Measurements from ENCODE around the gene TMEM106B.

The TMEM106B gene

DNA sequence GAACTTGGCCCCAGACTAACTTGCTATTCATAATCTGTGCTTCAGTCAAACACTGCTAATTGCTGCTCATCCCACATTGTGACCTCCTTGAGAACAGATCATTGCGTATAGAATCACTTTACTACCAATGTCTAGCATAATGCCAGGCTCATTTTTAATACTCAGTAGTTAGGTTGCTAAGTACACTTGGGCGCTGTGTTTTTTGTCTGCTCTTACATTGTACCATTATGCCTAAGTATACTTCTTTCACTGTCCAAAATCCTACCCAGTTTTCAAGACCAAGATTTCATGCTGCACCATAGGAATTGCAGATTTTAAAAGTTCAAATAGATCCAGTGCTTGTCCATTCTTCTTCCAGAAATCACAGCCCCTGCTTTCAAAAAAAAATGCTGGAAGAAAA, 32.8 kb upstream of the TMEM106B start:
- TF ChIP-seq SUZ12 (IDR thresholded peaks at IDR 0.05), result no peak
- TF ChIP-seq FOXK2 (IDR thresholded peaks at IDR 0.05), result no peak
- no peak for TF ChIP-seq SP1 (IDR thresholded peaks at IDR 0.05)
- no peak for TF ChIP-seq ELF4 (IDR thresholded peaks at IDR 0.05)
- TF ChIP-seq FOXM1 (IDR thresholded peaks at IDR 0.05; ENCODE audit: borderline replicate concordance), result no peak
- no peak for TF ChIP-seq FOXA1 (IDR thresholded peaks at IDR 0.05)
- TF ChIP-seq CTBP1 (IDR thresholded peaks at IDR 0.05; ENCODE audit: borderline replicate concordance), result no peak
- TF ChIP-seq BHLHE40 (IDR thresholded peaks at IDR 0.05; ENCODE audit: borderline replicate concordance), result no peak
- TF ChIP-seq TARDBP (IDR thresholded peaks at IDR 0.05), result no peak
- TF ChIP-seq ZNF384 (IDR thresholded peaks at IDR 0.05), result no peak
- no peak for TF ChIP-seq NFRKB (IDR thresholded peaks at IDR 0.05)
- TF ChIP-seq L3MBTL2 (conservative IDR thresholded peaks at IDR 0.05), result no peak
- no peak for TF ChIP-seq ARNT (IDR thresholded peaks at IDR 0.05)
- TF ChIP-seq, protein P1, sequence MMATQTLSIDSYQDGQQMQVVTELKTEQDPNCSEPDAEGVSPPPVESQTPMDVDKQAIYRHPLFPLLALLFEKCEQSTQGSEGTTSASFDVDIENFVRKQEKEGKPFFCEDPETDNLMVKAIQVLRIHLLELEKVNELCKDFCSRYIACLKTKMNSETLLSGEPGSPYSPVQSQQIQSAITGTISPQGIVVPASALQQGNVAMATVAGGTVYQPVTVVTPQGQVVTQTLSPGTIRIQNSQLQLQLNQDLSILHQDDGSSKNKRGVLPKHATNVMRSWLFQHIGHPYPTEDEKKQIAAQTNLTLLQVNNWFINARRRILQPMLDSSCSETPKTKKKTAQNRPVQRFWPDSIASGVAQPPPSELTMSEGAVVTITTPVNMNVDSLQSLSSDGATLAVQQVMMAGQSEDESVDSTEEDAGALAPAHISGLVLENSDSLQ (IDR thresholded peaks at IDR 0.05), result no peak
- TF ChIP-seq HDGF (IDR thresholded peaks at IDR 0.05; ENCODE audit: borderline replicate concordance), result no peak
- TF ChIP-seq LEF1 (IDR thresholded peaks at IDR 0.05; ENCODE audit: borderline replicate concordance), result no peak
- no peak for DNase-seq (ENCODE audit: extremely low spot score)
- CTCF ChIA-PET, result no interaction called here
- POLR2A ChIA-PET, result no interaction called here

DNA sequence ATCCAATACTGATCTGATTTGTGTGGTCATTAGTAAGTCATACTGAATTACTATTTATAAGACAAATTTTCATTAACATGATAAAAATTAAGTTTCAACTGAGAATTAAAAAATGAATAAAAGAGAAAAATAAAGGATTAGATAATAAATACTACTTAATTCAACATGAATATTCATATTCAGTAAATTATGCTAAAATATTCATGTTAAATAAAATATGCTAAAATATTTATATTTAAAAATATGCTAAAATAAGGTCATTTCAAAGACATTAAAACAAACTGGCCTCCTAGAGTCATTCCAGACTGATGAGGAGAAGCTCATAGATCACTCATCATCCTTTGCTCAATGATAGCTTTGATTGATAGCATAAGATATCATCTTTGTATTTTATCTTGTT, 16.7 kb upstream of the TMEM106B start:
- no peak for DNase-seq (ENCODE audit: extremely low spot score)
- POLR2A ChIA-PET, result no interaction called here
- CTCF ChIA-PET, result no interaction called here
- TF ChIP-seq TARDBP (IDR thresholded peaks at IDR 0.05), result no peak
- TF ChIP-seq, protein P1 (IDR thresholded peaks at IDR 0.05), result no peak

DNA sequence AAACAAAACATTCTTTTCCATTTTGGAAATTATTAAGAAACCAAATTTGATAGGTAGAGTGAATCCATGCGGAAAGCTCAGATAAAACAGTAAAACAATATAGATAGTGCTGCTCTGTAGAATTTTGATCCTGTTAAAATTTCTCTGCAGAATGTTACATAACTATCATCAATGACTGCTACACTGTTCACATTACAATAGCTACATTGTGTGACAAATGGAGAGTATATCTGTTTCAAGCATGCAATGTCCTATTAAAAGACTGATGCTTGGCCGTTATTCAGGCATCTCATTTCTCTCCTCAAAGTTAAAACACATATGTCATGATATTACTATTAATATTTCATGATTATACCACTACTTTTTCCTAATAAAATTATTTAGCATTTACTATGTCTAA, 14.7 kb upstream of the TMEM106B start:
- DNase-seq (ENCODE audit: extremely low spot score), result no peak
- TF ChIP-seq ARNT (IDR thresholded peaks at IDR 0.05), result no peak
- ChIA-PET CTCF (no interaction called here), POLR2A (no interaction called here)

DNA sequence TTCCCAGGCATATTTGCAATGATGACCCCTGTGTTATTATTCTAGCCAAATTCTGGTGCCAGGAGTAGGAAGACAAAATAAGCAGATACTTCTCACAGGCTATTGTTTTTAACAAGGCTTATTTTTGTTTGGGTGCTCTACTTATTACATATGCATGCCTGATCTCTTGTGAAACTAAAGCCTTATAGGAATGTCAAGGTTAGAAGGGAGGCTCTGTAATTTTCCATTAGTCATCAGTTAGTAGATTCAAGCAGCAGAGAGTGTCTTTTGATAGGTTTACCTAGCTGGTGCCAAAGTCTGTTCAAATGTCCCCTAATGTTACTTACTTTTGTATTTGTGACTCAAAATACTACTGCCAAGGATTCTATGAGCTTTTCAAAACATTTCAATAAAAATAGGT, 11.7 kb upstream of the TMEM106B start:
- TF ChIP-seq SUZ12 (IDR thresholded peaks at IDR 0.05) (no peak), CTBP1 (IDR thresholded peaks at IDR 0.05; ENCODE audit: borderline replicate concordance) (no peak), BHLHE40 (IDR thresholded peaks at IDR 0.05; ENCODE audit: borderline replicate concordance) (no peak), L3MBTL2 (conservative IDR thresholded peaks at IDR 0.05) (no peak), HDGF (IDR thresholded peaks at IDR 0.05; ENCODE audit: borderline replicate concordance) (no peak), ELF4 (IDR thresholded peaks at IDR 0.05) (no peak), TARDBP (IDR thresholded peaks at IDR 0.05) (no peak), NFRKB (IDR thresholded peaks at IDR 0.05) (no peak), LEF1 (IDR thresholded peaks at IDR 0.05; ENCODE audit: borderline replicate concordance) (no peak), ZNF384 (IDR thresholded peaks at IDR 0.05) (no peak), FOXM1 (IDR thresholded peaks at IDR 0.05; ENCODE audit: borderline replicate concordance) (no peak), FOXA1 (IDR thresholded peaks at IDR 0.05) (no peak), SP1 (IDR thresholded peaks at IDR 0.05) (no peak), ARNT (IDR thresholded peaks at IDR 0.05) (no peak), FOXK2 (IDR thresholded peaks at IDR 0.05) (no peak)
- TF ChIP-seq, protein P1 (IDR thresholded peaks at IDR 0.05), result no peak
- DNase-seq (ENCODE audit: extremely low spot score), result no peak
- POLR2A ChIA-PET, result no interaction called here
- CTCF ChIA-PET, result no interaction called here

DNA sequence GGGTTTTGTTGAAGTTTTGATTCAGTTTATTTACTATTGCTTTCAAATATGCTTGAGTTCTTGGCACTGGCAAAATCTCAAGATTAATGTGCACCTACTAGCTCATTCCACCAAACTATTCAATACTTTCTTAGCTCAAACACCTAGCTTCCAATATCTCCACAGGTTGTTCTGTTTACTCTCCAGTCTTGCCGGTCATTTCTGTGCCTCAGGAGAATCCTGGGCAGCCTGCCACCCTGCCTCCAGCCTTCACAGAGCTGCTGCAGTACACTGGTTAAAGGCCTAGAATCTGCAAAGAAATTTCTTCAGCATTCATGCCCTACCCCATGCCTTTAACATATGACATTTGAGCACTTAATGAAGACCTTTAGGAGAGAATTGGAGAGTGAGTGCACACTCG, 4.0 kb upstream of the TMEM106B start:
- ChIA-PET POLR2A (no interaction called here), CTCF (no interaction called here)
- TF ChIP-seq LEF1 (IDR thresholded peaks at IDR 0.05; ENCODE audit: borderline replicate concordance) (no peak), NFRKB (IDR thresholded peaks at IDR 0.05) (no peak), ELF4 (IDR thresholded peaks at IDR 0.05) (no peak), HDGF (IDR thresholded peaks at IDR 0.05; ENCODE audit: borderline replicate concordance) (no peak), ZNF384 (IDR thresholded peaks at IDR 0.05) (no peak), ARNT (IDR thresholded peaks at IDR 0.05) (no peak), FOXM1 (IDR thresholded peaks at IDR 0.05; ENCODE audit: borderline replicate concordance) (no peak), CTBP1 (IDR thresholded peaks at IDR 0.05; ENCODE audit: borderline replicate concordance) (no peak), BHLHE40 (IDR thresholded peaks at IDR 0.05; ENCODE audit: borderline replicate concordance) (no peak), TARDBP (IDR thresholded peaks at IDR 0.05) (no peak)
- TF ChIP-seq, protein P1 (IDR thresholded peaks at IDR 0.05), result no peak
- no peak for DNase-seq (ENCODE audit: extremely low spot score)

DNA sequence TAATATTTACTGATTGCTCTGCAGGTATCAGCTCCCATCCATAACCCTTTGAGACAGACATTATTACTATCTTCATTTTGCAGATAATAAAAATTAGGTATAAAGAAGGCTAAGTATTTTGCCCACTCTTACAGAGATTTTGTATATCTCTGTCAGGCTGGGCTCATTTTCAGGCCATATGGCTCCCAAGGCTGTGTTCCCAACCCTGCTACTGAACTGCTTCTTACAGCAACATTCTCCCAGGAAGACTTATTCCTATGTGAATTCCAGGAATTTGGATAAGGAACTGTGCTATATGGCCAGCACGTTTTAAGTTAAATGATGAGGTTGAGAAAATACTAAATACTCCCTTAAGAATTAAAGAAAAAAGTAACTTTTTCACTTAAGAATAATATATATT, 1.9 kb upstream of the TMEM106B start:
- CTCF ChIA-PET, result no interaction called here
- DNase-seq (ENCODE audit: extremely low spot score), result no peak
- TF ChIP-seq CTBP1 (IDR thresholded peaks at IDR 0.05; ENCODE audit: borderline replicate concordance) (no peak), HDGF (IDR thresholded peaks at IDR 0.05; ENCODE audit: borderline replicate concordance) (no peak), ZNF384 (IDR thresholded peaks at IDR 0.05) (no peak)
- POLR2A ChIA-PET, result interaction anchor here (0.8 kb wide), 1 partner anchor 616 kb away, joined by 3 read pairs; no protein-coding TSS in a partner anchor

Measured in HEK293T (cell line).